Breast epithelium (tissue), 4 donors: ENCODE results near the gene DNAJC9. TPM values are rescaled to one million over a fixed set of nuclear protein-coding genes. Genes with fewer than 3 reads are reported as not detected.

ENCODE experiments used
- DNase-seq, 2 donors: peaks; one replicate each; pipeline ENCODE4 v3.0.0-alpha.2; 2019; ENCODE audit warnings: low spot score in 2 of 2
- H3K27ac ChIP-seq, 2 donors: fragments of 200-600 bp; sonication (generic) in 1 of 2; one replicate each; pipeline ENCODE4 v1.5.1; 2016 to 2019; ENCODE audit warnings: mild to moderate bottlenecking in 1 of 2
- H3K27me3 ChIP-seq, 2 donors: fragments of 200-600 bp; sonication (generic) in 1 of 2; one replicate each; pipeline versions ENCODE4 v1.5.1 to v1.6.0; 2017 to 2019; ENCODE audit warnings: control low read depth in 1 of 2, mild to moderate bottlenecking in 1 of 2
- H3K36me3 ChIP-seq: fragments of 200-600 bp; one replicate; pipeline ENCODE4 v1.5.1; 2019
- H3K4me1 ChIP-seq, 2 donors: fragments of 200-600 bp; sonication (generic); one replicate each; pipeline ENCODE4 v1.5.1; 2016 to 2019; ENCODE audit warnings: control low read depth in 1 of 2
- H3K4me3 ChIP-seq, 3 donors: fragments of 200-600 bp; sonication (generic); 1 replicate in 2 of 3; 2 replicates in 1 of 3; pipeline ENCODE4 v1.5.1; 2016 to 2019; ENCODE audit warnings: mild to moderate bottlenecking in 3 of 3, moderate library complexity in 2 of 3
- H3K9me3 ChIP-seq, 2 donors: fragments of 200-600 bp; sonication (generic) in 1 of 2; one replicate each; pipeline ENCODE4 v1.5.1; 2016 to 2019; ENCODE audit warnings: control low read depth in 1 of 2
- CTCF ChIP-seq, 3 donors: fragments of 450-650 bp; IDR thresholded peaks; one replicate each; pipeline ENCODE4 v1.5.1; 2016 to 2017; ENCODE audit warnings: antibody characterized with exemption in 3 of 3, mild to moderate bottlenecking in 3 of 3, moderate library complexity in 3 of 3
- POLR2A ChIP-seq: fragments of 450-650 bp; IDR thresholded peaks from one replicate; pipeline ENCODE4 v1.6.1; 2016; ENCODE audit warnings: antibody characterized with exemption, mild to moderate bottlenecking, moderate library complexity
- POLR2AphosphoS5 ChIP-seq, 3 donors: sonication (generic); formaldehyde crosslinking; IDR thresholded peaks; one replicate each; pipeline ENCODE4 v1.6.1; 2017; ENCODE audit warnings: antibody characterized with exemption in 3 of 3
- intact Hi-C: fragments of 100-400 bp; cut with DNase I; formaldehyde crosslinking; loops from one replicate; pipeline ENCODE4 v1.15.1; 2023; ENCODE audit warnings: low total_unique reads
- total RNA-seq, 3 donors: library from RNA; depleted of rRNA; stranded (reverse); fragments of >200 nt; gene quantifications; one replicate each; pipeline ENCODE4 v1.1.0, GENCODE V29; 2016

The DNAJC9 gene
- total RNA-seq, 3 donors from 2014 or later: 17.3 to 24.3 (median 19.0) TPM

- H3K36me3 ChIP-seq: no peaks in the 10 kb centered on the region
- H3K4me3 ChIP-seq: no peak overlapping the region
- no peak for DNase-seq
- H3K9me3 ChIP-seq: no peaks in the 10 kb centered on the region
- no peaks in the 10 kb centered on the region for H3K27me3 ChIP-seq
- H3K27ac ChIP-seq: no peak overlapping the region
- H3K4me1 ChIP-seq: no peaks in the 10 kb centered on the region
- intact Hi-C loops: no loop called here
- TF ChIP-seq POLR2A: no peak
- no peak for TF ChIP-seq CTCF (IDR thresholded peaks at IDR 0.05)
- no peak for TF ChIP-seq POLR2AphosphoS5 (IDR thresholded peaks at IDR 0.05)
Measured at GRCh38 chr10:73234695-73235094, 12.4 kb downstream of the DNAJC9 start.

DNA sequence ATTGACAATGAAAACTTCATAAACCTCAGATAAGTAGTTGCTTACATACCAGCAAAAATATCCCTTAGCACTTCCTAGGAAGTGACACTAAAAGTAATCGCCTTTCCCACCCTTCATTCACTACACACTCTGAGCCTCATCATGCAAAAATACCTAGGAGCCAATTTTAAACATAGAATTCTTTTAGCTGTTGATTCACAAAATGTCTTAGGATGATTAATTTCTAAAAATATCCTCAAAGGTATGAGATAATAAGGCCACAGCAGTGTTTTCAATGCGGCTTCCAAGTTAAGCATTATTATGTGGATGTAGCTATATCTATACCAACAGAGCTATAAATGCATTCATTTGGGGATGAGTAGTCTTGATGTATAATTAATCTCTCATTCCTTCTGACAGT lies 13.2 kb downstream of the DNAJC9 start:
- Histone ChIP-seq H3K9me3 (no peaks in the 10 kb centered on the region), H3K36me3 (no peaks in the 10 kb centered on the region), H3K27me3 (no peaks in the 10 kb centered on the region), H3K27ac (no peak overlapping the region), H3K4me1 (no peaks in the 10 kb centered on the region), H3K4me3 (no peak overlapping the region)
- TF ChIP-seq POLR2A (no peak), POLR2AphosphoS5 (IDR thresholded peaks at IDR 0.05) (no peak), CTCF (IDR thresholded peaks at IDR 0.05) (no peak)
- no peak for DNase-seq
- intact Hi-C loops: no loop called here

DNA sequence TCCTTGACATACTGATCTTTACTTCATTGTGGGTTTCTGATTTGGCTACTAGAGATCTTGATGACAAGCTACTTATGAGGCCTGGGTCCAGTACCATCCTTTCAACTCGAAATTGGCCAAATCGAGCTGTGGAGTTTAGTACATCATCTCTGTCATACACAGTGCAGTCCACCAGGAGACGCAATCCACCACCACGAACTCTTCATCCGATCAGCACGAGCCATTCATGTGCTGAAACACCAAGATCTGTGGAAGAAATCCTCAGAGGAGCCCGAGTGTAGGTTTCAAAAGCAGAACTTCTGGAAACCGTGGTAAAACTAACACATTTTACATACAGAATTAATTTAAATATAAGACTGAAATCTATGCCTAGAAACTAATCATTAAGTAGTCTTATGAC lies 14.2 kb downstream of the DNAJC9 start:
- TF ChIP-seq POLR2A (no peak), POLR2AphosphoS5 (IDR thresholded peaks at IDR 0.05) (no peak), CTCF (IDR thresholded peaks at IDR 0.05) (no peak)
- H3K4me3 ChIP-seq: no peak overlapping the region
- DNase-seq: no peak
- H3K27ac ChIP-seq: no peak overlapping the region
- H3K27me3 ChIP-seq: no peaks in the 10 kb centered on the region
- H3K9me3 ChIP-seq: no peaks in the 10 kb centered on the region
- intact Hi-C loops: no loop called here
- H3K36me3 ChIP-seq: no peaks in the 10 kb centered on the region
- H3K4me1 ChIP-seq: no peaks in the 10 kb centered on the region

GRCh38 chr10:73229567-73229966 lies 17.5 kb downstream of the DNAJC9 start:
- H3K27me3 ChIP-seq: no peaks in the 10 kb centered on the region
- no peak for DNase-seq
- H3K4me3 ChIP-seq: no peak overlapping the region
- no peak for TF ChIP-seq POLR2A
- no peak for TF ChIP-seq POLR2AphosphoS5 (IDR thresholded peaks at IDR 0.05)
- TF ChIP-seq CTCF (IDR thresholded peaks at IDR 0.05): no peak
- H3K36me3 ChIP-seq: no peaks in the 10 kb centered on the region
- intact Hi-C loops: no loop called here
- H3K9me3 ChIP-seq: no peaks in the 10 kb centered on the region
- no peak overlapping the region for H3K27ac ChIP-seq
- H3K4me1 ChIP-seq: no peaks in the 10 kb centered on the region

GRCh38 chr10:73228247-73228646 lies 18.8 kb downstream of the DNAJC9 start:
- H3K9me3 ChIP-seq: no peaks in the 10 kb centered on the region
- no peak overlapping the region for H3K27ac ChIP-seq
- DNase-seq: no peak
- intact Hi-C loops: no loop called here
- no peaks in the 10 kb centered on the region for H3K36me3 ChIP-seq
- TF ChIP-seq POLR2A: no peak
- TF ChIP-seq CTCF (IDR thresholded peaks at IDR 0.05): no peak
- TF ChIP-seq POLR2AphosphoS5 (IDR thresholded peaks at IDR 0.05): no peak
- H3K4me1 ChIP-seq: no peaks in the 10 kb centered on the region
- no peak overlapping the region for H3K4me3 ChIP-seq
- H3K27me3 ChIP-seq: no peaks in the 10 kb centered on the region
